Activated effector memory CD4-positive, alpha-beta T cell treated with anti-CD3 and anti-CD28 coated beads, Interleukin-2, amount 50 U/mL, for 16 hours (primary cell): ENCODE results near the gene IL22RA1.

Experiments
- DNase-seq: peaks from one replicate; pipeline ENCODE4 v3.0.0-alpha.2; 2020

Gene IL22RA1

DNA sequence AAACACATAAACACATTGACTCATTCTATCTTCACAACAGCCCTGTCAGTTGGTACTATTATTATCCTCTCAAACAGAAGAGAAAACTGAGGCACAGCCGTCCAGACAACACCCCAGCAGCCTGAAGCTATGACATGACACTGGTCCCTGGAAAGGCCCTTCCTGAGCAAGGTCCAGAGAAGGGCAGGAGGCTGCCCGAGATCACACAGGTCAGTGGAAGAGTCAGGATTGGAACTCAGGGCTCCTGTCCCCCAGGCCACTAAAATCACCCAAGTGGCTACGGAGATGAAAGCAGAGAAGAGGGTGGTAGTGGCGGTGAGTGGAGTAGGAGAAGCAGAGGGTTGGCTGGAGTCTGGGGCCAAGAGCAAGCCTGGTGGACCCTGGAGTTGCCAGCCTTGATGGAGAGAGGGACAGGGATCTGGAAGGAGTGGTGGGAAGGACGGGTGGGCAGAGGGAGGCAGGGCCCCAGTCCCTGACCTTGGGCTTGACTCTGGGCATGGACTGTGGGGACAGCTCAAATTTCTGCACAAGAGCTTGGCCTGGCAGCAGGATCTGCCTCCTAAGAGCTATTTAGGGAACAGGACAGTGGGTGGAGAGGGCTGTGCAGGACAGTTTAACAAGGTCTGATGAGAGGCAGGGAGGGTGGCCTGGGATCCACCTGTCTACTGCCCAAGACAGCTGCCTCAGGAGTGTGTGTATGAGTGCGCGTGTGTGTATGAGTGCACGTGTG, 46.8 kb downstream of the IL22RA1 start:
- DNase-seq: no peak

DNA sequence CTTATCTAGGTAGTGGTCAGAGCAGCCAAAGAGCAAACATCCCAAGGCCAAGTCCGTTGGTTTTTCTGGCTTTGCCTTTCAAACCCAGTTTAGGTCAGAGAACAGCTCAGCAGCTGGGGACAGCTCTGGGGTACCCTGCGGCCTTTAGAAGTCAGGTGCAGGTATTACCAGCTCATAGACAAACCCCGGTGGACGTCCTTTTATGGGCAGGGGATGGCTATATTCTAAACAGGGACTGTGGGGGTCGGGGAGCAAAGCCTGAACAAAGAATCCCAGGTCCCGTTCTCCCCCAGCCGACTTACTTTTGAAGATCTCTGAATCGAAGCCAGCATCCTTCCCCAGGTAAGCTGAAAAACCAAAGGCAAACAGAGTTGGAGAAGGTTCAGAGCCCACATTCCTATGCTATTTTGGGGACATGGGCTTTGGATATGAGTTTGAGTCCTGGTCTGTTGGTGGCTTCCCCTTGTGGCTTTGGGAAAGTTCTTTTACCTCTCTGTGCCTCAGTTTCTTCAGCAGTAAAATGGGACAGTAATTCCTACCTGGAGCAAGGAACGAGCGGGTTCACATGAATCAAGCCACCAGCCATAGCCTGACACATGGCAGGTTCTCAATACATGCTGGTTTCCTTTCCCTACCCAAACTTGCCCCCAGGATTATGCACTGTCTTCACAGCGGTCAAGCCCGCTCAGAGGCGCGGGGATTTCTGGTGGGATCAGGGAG, 47.6 kb downstream of the IL22RA1 start:
- no peak for DNase-seq

DNA sequence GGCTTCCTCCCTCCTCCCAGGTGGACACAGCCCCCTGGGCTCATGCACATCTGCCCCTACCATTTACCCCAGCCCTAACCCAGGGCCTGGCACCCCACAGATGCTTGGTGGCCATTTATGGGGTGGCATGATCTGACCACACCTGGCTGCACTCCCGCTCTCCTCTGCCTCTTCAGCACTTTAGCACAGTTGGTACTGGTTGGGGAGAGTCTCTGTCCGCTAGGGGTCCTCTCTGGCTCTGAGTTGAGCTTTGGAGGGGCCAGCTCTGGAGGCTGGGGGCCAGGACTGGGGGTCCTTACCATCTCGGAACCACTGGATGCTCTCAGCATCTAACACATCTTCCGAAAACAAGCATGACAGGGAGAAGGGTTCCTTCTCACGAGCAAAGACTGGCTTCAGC, 48.4 kb downstream of the IL22RA1 start:
- DNase-seq: no peak

DNA sequence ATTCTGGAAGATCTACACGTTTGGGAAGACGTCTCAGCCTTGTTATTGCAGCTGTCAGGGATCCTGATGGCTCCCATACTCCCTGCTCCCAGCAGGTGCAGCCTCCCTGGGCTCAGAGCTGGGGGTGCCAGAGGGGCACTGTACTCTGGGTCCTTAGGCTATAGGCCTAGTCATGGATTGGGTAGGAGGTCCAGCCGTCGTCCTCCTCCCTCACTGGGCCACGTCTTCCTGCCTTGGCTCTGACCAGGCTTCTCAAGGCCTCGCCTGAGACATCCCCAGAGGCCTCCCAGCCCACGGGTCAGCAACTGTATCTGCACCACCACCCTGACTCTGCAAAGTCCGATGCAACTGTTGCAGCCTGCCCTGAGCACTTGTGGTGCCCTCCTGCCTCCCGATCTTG, 49.2 kb downstream of the IL22RA1 start:
- no peak for DNase-seq

DNA sequence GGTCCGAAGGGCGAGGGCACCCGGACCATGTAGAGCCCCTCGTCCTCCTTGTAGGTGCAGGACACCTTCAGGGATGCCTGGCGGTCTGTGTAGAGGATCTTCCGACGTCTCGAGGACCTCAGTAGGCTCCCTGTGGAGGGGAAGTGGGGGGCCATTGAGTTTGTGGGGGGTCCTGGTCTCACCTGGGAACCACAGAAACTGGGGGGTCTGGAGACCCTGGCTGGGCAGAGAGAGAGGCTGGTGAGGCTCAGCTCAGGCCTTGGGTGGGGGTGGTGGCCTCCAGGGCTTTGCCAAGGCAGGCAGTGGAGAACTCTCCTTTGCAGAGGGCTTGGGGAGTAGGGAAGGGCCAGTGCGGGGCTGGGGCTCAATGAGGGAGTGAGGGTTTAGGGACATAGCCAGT, 50.0 kb downstream of the IL22RA1 start:
- DNase-seq: no peak

DNA sequence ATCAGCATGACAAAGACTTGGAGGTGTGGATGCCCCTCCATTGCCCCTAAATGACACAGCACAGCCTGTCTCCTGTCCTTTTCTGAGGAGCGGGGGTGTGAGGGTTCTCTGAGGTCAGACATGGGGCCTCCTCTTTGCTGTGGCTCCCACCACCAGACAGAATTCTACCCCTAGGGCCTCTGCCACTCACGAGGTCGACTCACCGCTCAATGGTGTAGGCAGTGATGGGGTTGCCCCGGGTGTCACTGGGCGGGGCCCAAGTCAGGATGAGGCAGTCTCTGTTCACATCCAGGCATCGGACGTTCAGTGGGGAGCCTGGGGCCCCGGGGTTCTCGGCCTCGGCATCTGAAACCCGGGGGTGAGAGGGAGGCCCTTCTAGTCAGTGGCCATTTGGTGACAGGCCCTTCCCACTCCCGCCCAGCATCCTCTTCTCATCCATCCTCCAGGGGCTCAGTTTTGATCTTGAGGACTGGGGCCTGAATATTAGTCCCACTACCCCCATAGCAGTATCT, 50.9 kb downstream of the IL22RA1 start:
- no peak for DNase-seq

DNA sequence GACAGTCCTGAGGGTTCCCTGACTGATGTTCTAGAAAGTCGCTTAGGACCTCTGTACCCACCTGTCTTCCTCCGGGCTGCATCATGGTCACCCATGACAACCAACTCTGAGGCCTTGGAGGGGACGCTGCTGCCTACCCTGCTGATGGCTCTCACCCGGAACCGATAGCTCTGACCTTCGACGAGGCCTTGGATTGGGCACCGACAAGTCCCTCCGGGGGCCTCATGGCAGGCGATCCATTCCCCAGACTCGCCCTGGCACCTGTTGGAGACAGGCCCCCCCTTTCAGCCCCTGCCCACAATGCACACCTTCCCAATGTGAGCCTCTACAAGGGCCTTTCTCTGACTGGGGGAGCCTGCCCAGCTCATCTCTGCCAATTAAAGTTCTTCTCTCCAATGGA, 52.2 kb downstream of the IL22RA1 start:
- no peak for DNase-seq

DNA sequence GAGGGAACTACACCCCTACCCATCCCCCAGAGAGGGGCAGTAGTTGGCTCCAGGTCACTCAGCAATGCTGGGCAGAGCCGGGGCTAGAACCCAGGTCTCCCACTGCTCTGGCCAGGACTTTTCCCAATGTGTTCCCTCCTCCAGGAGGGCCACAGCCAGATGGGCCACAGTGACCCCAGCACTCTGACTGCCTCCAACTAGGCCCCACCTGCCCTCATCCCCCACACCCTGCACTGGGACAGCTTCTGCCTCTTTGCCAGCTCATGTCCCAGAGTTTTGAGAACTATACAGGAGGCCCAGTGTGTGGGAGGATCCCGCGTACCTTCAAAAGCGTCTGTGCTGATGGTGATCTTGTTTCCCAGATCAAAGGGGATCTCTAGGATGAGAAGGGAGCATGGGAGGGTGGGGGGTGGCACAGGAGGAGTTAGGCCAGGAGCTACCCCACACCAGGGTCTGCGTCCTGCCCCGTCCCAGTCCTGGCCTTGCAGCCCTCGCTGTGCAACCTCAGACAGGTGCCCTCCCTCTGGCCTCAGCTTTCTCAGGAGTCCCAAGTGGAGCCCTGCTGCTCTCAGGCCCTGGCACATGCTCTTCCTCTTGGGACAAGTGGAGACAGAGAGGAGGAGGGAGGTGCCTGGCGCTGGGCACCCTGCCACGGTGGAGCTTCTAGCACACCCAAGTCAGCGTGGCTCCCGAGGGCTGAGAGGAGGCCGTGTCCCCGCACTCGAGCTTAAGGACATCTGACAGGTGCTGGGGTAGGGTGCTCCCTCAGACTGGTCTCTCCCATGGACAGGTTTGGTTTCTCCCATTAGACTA, 53.0 kb downstream of the IL22RA1 start:
- DNase-seq: no peak

DNA sequence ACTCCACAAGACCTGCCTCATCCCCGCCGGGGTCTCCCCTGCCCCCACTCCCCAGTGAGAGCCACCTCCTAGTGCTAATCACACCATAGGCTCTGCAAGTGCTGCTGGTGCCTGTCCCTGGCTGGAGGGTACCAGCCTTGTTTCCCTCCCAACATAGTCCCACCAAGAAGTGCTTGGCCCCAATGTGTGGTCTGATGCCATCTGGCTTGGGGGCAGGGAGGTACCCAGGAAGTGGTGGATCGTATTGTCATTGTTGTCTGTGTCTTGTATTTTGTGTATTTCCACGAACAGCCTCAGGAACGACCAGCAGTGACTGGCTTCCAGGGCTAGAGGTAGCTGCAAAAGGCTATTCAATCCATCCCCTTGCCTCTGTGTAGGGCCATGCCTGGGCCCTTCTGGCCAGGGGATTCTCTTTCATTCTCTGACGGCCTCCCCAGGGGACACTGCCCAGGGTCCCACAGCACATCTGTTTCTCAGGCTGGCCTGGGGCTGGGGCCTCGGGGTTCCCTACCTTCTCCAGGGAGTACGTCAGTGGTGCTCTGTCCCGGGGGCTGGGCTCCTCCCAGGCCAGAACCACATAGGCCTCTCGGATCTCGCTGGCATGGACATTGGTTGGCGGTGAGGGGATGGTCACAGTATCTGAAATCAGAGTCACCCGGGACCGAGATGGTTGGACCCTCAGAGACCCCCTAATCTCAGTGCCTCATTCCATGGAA, 53.8 kb downstream of the IL22RA1 start:
- DNase-seq: no peak

DNA sequence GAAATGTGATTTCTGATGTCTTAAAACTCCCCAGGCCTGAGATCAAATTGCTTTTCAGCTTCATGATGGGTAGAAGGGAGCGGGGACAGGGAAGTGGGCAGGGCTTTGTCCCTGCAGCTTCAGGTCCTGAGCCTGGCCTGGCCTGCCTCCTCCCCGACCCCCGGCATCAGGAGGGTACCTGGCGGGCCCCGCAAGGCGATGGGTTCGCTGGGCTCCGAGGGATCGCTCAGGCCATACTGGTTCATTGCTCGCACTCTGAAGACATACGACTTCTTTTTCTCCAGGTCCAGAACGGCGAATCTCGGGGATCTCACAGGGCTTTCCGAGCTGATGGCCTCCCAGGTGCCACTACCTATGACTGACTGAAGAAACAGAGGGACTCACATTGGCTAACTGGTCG, 56.5 kb downstream of the IL22RA1 start:
- no peak for DNase-seq

DNA sequence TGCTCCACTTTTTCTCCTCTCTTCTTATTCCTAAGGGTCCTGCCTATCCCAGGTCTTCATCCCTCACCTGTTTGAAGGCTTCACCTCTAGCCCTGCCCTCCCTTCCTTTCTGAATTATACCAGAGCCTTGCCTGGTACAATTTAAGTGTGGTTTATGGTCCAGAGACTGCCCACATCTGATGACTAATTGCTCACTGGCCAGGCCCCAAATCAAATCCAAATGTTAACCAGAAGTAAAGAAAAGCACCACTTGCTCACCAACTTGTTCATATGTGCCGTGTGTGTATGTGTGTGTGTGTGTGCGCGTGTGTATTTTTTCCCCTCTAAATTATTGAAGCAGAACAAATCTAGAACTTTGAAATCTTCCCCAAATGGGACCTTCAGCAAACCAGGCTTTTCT, 57.4 kb downstream of the IL22RA1 start:
- no peak for DNase-seq

DNA sequence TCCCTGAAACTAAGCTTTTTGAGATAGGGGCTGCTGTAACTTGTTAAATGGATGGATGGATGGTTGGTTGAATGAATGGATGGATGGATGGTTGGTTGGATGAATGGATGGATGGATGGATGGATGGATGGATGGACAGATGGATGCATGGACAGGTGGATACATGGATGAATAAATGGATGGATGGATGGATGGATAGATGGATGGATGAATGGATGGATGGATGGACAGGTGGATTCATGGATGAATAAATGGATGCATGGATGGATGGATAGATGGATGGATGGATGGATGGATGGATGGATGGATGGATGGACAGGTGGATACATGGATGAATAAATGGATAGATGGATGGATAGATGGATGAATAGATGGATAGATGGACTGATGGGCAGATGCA, 57.9 kb downstream of the IL22RA1 start:
- DNase-seq: no peak

DNA sequence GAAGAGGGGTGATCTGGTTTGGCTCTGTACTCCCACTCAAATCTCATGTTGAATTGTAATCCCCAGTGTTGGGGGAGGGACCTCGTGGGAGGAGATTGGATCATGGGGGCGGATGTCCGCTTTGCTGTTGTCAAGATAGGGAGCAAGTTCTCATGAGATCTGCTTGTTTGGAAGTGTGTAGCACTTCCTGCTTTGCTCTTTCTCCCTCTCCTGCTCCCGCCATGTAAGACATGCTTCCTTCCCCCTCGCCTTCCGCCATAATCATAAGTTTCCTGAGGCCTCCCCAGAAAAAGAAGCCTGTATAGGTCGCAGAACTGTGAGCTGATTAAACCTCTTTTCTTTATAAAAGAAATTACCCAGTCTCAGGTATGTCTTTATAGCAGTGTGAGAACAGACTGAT, 58.9 kb downstream of the IL22RA1 start:
- DNase-seq: no peak

DNA sequence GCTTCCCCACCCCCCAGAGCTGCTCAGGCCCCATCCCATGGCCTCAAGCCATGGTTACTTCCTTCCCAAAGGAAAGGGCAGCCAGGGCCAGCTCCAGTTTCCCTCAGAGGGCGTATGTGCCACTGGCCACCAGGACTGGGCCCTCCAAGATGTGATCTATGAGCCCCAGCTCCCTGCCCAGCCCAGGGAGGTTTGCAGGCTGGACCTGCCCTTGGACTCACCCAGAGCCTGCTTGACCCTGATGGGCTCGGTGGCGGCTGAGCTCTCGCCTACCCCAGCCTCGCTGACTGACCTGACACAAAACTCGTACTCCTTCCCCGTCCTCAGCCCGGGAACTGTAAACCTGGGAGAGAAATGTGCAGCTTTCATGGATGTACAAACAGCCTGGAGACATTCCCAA, 60.6 kb downstream of the IL22RA1 start:
- no peak for DNase-seq

DNA sequence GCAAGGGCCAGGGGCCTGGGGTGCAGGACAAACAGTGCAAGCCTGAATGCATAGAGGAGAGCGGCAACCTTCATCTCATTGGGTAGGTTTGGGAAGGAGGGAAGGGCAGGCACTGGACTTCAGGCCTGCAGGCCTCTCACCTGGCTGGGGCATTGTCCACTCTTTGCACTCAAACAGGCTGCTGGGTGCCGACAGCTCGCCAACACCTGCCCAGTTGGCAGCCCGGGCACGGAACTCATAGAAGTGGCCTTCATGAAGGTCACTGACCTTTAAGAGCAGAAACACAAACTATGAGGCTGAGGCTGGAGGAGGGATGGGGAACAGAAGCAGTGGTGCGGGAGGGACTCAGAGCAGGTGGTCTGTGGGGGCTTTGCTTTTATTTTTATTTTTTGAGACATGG, 61.8 kb downstream of the IL22RA1 start:
- no peak for DNase-seq

DNA sequence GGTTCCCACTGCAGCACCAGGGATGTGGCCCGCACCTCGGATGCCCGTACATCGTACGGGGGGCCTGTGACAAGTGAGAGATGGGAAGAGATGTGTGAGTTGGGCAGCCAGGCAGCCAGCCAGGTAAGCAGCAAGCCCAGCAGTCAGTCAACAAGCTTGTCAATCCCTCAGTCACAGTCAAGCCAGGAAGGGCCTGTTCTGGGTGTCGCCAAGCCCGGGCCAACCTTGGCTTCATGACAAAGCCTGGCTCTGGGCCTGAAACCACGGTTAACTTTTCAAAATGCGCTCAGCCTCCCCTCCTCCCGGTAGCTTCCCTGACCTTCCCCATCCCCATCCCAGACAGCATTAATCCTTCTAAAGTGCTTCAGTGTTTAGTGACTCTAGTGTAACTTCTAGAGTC, 62.8 kb downstream of the IL22RA1 start:
- DNase-seq: no peak

DNA sequence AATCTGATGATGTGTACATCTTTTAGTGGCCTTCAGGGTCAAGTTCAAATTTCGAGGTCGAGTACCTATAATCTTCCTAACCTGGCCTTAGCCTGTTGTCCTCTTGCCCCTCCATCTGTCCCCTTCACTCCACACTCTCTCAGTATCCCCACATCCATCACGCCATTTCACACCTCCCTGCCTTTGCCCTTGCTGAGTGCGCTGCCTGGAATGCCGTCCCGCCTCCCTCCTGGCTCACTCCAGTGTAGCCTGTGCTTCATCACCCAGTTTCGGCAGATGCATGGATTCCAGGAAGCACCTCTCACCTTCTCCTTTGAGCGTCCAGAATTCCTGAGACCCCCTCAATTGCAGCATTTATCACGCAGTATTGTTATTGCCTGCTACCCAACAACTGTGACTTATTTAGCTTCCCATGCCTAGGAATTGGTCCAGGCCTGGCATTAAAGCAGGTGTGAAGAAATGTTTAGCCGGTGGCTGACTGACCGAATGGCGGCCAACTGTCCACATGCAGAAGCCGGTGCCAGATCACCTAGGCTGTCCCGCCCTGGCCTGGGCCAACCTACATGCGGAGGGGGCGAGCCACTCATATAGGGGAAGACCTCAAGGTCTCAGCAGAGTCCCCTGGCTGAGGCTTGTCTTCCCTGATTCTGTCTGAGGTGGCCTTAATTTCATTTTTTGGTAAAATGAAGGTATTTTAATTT, 65.5 kb downstream of the IL22RA1 start:
- no peak for DNase-seq

DNA sequence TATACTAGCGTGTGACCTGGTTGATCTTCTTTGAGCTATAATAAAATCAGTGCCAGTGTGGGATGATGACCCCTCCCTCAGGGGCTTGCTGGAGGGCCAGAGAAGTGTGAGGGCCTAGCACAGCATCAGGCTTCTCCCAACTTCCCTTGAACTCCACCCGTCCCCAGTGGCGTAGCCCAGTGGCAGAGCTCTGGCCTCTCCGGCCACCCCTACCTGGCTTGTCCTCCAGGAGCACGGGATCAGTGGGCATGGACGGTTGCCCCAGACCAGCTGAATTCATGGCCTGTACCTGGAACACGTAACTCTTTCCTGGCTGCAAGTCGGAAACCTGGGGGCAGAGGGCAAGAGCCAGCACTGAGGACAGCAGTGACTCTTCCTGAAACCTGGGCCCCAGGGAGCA, 67.0 kb downstream of the IL22RA1 start:
- DNase-seq: no peak

DNA sequence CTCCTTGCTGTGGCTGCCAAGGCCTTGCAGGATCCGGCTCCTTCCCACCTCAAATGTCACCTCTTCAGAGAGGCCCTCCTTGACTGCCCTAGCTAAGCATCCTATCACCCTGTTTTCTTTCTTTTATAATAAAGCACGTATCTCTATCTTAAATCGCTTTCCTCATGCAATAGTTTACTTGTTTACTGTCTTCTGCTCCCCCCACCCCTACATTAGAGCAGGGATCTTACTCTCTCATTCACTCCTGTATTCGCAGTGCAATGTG, 67.4 kb downstream of the IL22RA1 start:
- DNase-seq: no peak

DNA sequence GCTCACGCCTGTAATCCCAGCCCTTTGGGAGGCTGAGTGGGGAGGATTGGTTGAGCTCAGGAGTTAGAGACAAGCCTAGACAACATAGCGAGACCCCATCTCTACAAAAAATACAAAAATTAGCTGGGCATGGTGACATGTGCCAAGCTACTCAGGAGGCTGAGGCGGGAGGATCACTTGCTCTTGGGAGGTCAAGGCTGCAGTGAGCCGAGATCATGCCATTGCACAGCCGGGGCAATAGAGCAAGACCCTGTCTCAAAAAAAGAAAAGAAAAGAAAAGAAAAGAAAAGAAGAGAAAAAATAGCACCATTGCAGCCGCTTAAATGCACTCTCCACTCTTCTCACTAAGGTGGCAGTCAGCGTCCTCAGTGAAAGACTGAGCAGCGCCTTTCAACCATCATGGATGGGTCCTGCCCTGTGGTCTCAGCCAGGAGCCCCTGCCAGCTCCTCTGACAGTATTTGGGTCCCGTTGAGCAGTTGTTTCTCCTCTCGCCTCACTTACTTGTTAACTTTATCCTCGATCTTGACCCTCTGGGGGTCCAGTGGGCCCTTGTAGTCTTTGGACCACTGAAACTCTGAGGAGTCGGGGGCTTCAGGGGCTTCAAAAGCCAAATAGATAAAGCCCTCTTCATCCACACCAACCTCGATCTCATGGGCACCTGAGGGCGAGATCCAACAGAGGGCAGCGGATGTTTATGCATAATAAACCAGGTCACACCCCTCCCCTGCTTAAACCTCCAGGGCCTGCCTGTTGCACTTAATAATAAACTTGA, 67.9 kb downstream of the IL22RA1 start:
- no peak for DNase-seq

DNA sequence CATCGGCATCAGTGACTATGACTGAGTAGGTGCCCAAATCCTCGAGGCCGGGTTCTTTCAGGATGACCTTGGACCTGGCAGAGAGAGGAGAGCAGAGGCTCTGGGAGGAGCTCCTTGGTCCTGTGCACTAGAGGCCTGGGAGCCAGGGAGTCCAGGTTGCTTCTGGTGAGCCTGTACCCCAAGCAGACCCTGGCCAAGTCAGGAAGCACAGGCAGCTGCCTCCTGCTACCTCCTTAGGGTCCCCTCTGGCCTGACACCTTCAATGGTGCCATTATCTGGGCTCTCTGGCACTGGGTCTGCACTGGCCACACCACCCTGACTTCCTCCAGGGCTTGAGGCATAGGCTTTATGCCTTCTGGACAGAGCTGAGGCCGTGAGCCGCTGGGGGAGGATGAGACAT, 68.7 kb downstream of the IL22RA1 start:
- DNase-seq: no peak

DNA sequence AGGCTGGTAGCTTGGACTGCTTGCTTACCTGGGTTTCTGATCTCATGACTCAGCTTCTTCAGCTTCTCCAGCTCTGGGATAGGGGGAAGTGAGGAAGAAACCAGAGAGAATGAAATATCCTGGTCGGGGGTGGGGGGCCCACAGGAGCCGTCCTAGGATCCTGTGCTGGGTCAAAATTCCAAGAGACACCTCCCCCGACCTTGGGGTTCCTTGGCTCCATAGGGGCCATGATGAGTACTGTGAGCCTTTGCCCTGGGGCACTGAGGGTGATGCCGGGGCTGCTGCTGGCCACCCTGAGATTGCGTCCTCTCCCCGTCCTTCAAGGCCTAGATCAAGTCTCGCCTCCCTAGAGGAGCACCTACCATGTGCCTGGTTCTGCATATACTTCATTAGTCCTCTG, 71.0 kb downstream of the IL22RA1 start:
- DNase-seq: no peak
